Progenitor cell of endocrine pancreas (in vitro differentiated cells): ENCODE results near the gene WWC1. TPM values are rescaled to one million over a fixed set of nuclear protein-coding genes. Genes with fewer than 3 reads are reported as not detected.
A peak's percentile ranks its signal among the peaks of the same experiment; 100 is the strongest.

Experiments
- DNase-seq: peaks from one replicate; pipeline ENCODE4 v3.0.0; 2021; ENCODE audit warnings: low spot score; ENCODE audit not compliant: unreplicated experiment
- H3K27ac Mint-ChIP-seq: 2 replicates; pipeline ENCODE4 v1.8.0; 2021; ENCODE audit warnings: mild to moderate bottlenecking, moderate library complexity, mixed read lengths
- H3K27me3 Mint-ChIP-seq: 2 replicates; pipeline ENCODE4 v1.8.0; 2021; ENCODE audit warnings: mixed read lengths
- H3K36me3 Mint-ChIP-seq: 2 replicates; pipeline ENCODE4 v1.8.0; 2022; ENCODE audit warnings: mixed read lengths; ENCODE audit not compliant: insufficient read depth
- H3K4me1 Mint-ChIP-seq: 2 replicates; pipeline ENCODE4 v1.8.0; 2021; ENCODE audit warnings: low read depth, mixed read lengths
- H3K4me3 Mint-ChIP-seq: 2 replicates; pipeline ENCODE4 v1.8.0; 2021; ENCODE audit warnings: low read depth, mild to moderate bottlenecking, moderate library complexity, mixed read lengths
- H3K9me3 Mint-ChIP-seq: 2 replicates; pipeline ENCODE4 v1.8.0; 2021; ENCODE audit warnings: low read depth, mixed read lengths
- CTCF ChIP-seq: fragments of 200-600 bp; sonication (generic); IDR thresholded peaks from one replicate; pipeline ENCODE4 v1.5.0; 2021; ENCODE audit warnings: antibody characterized with exemption, mild to moderate bottlenecking; ENCODE audit not compliant: unreplicated experiment
- total RNA-seq: library from RNA; stranded (reverse); gene quantifications from 2 replicates; pipeline ENCODE4 v1.2.1, GENCODE V29; 2021

The WWC1 gene
- total RNA-seq, 1 donor from 2014 or later, result 62.3 TPM

- H3K4me1 Mint-ChIP-seq, result no peaks in the 10 kb centered on the region
- no peak for DNase-seq
- H3K36me3 Mint-ChIP-seq, result peaks cover 17% of the 10 kb centered on the region
- no peaks in the 10 kb centered on the region for H3K9me3 Mint-ChIP-seq
- no peaks in the 10 kb centered on the region for H3K27me3 Mint-ChIP-seq
- no peak for TF ChIP-seq CTCF
- H3K27ac Mint-ChIP-seq, result peak overlapping the region; percentile 91
- H3K4me3 Mint-ChIP-seq, result no peak overlapping the region
Observed at GRCh38 chr5:168411871-168412270, 120.4 kb downstream of the WWC1 start.

GRCh38 chr5:168413062-168413461 lies 121.6 kb downstream of the WWC1 start:
- TF ChIP-seq CTCF, result no peak
- Mint-ChIP-seq H3K27ac (no peak overlapping the region), H3K9me3 (no peaks in the 10 kb centered on the region), H3K27me3 (no peaks in the 10 kb centered on the region), H3K4me1 (no peaks in the 10 kb centered on the region), H3K4me3 (no peak overlapping the region), H3K36me3 (peaks cover 16% of the 10 kb centered on the region)
- no peak for DNase-seq

DNA sequence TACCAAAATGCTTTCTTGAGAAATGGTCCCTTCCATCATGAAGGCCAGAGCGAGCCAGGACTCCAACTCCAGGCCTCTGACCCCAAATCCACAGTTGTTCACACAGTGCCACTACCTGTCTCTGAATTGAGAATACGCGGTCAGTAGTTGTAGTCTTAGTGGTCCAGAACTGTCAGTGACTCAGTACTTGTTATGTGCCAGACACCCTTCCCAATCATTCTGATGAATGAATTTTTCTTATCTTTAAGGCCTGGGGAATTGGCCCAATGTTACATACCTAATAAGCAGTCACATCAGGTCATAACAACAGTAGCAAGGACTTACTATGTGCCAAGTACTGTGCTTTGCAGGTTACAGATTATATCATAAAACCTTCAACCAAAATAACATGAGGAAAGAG lies 122.2 kb downstream of the WWC1 start:
- Mint-ChIP-seq H3K9me3 (no peaks in the 10 kb centered on the region), H3K4me1 (no peaks in the 10 kb centered on the region), H3K36me3 (peaks cover 19% of the 10 kb centered on the region), H3K27ac (no peak overlapping the region), H3K27me3 (no peaks in the 10 kb centered on the region), H3K4me3 (no peak overlapping the region)
- no peak for DNase-seq
- TF ChIP-seq CTCF, result no peak

DNA sequence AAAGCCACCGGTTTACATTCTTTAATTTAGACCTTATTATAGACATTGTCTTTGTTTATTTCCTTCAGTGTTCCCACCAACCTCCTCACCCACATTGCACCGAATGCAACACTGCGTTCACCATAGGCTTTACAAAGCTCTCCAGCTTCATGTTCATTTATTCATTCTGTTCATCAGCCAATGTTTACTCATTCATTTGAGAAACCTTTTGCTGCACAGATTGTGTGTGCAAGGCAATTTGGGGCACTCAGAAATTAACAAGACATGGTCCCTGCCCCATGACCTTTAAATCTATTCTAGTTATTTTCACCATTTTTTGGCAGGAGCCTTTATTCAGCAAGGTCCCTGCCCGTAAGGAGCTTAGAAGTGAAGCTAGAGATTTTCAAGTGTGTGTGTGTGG lies 124.0 kb downstream of the WWC1 start:
- Mint-ChIP-seq H3K9me3 (no peaks in the 10 kb centered on the region), H3K4me3 (no peak overlapping the region), H3K36me3 (peaks cover 19% of the 10 kb centered on the region), H3K27me3 (no peaks in the 10 kb centered on the region), H3K4me1 (no peaks in the 10 kb centered on the region), H3K27ac (no peak overlapping the region)
- no peak for DNase-seq
- TF ChIP-seq CTCF, result no peak

- no peak for TF ChIP-seq CTCF
- H3K36me3 Mint-ChIP-seq, result peaks cover 24% of the 10 kb centered on the region
Observed at GRCh38 chr5:168415971-168416370, 124.5 kb downstream of the WWC1 start.

More at GRCh38 chr5:168415971-168416370, 124.5 kb downstream of the WWC1 start:
- Mint-ChIP-seq H3K27ac (peak overlapping the region; percentile 16), H3K4me1 (no peaks in the 10 kb centered on the region), H3K4me3 (no peak overlapping the region), H3K27me3 (no peaks in the 10 kb centered on the region), H3K9me3 (no peaks in the 10 kb centered on the region)
- no peak for DNase-seq
